WERI-Rb-1 (cell line): Measurements from ENCODE around the gene TMEM205.

Experiments used
- DNase-seq: peaks from one replicate; pipeline ENCODE4 v3.0.0-alpha.2; 2020
- H3K27ac ChIP-seq: fragments of 250-450 bp; sonication (Bioruptor Pico); 2 replicates; pipeline ENCODE4 v1.5.1; 2020; ENCODE audit warnings: mild to moderate bottlenecking, moderate library complexity
- H3K27me3 ChIP-seq: fragments of 250-450 bp; sonication (Bioruptor Pico); 2 replicates; pipeline ENCODE4 v1.5.1; 2021; ENCODE audit warnings: mild to moderate bottlenecking, low read depth, moderate library complexity; ENCODE audit not compliant: insufficient read depth, severe bottlenecking
- H3K36me3 ChIP-seq: fragments of 250-450 bp; sonication (Bioruptor Pico); 2 replicates; pipeline ENCODE4 v1.5.1; 2020; ENCODE audit warnings: mild to moderate bottlenecking, moderate library complexity
- H3K4me3 ChIP-seq: 2 replicates; pipeline ENCODE4 v1.5.1; 2011; ENCODE audit warnings: low read depth, mild to moderate bottlenecking, control low read depth, low read length
- H3K9me3 ChIP-seq: fragments of 250-450 bp; sonication (Bioruptor Pico); 2 replicates; pipeline ENCODE4 v1.5.1; 2021; ENCODE audit warnings: mild to moderate bottlenecking, moderate library complexity; ENCODE audit not compliant: severe bottlenecking
- CTCF ChIP-seq: IDR thresholded peaks from 2 replicates; pipeline ENCODE4 v1.5.1; 2011; ENCODE audit warnings: low read depth, mild to moderate bottlenecking, control low read depth, inconsistent platforms, low read length

TMEM205 gene

DNA sequence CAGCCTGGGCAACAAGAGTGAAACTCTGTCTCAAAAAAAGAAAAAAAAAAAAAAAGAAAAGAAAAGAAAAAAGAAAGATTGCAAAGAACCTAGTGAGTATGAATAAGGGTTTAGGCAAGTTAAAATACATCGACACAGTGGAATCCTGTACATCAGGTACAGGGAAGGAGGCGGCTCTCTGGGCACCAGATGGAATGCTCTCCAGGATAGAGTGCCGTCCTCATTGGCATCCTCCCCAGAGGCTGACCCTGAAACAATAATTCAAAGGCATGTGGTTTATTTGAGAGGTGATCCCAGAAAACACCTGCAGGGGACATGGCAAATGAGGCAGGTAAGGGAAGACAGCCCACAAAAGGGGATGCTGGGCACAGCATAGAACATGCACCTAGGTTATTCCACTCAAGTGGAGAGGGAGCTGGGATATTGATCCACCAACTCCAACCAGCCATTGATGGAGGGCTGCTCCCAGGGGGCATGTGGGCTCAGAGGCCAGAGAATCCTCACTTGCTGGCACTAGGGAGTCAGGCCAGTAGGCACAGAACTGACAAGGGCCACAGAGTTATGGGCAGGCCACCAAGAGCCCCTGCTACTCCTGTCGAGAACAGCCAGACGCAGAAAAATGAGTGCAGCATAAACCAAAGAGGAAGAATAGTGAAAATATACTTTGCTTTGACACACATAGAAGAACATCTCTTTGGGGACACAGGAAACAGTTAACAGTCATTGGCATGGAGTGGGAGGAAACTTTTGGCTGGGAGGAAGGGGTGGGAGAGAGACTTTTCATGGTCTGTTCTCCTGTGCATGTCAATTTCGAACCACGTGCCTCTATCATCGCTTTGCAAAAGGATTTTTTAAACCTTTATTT, 45.9 kb downstream of the TMEM205 start:
- no peak overlapping the region for H3K27ac ChIP-seq
- H3K9me3 ChIP-seq: peaks cover 4% of the 10 kb centered on the region
- H3K27me3 ChIP-seq: no peaks in the 10 kb centered on the region
- no peaks in the 10 kb centered on the region for H3K36me3 ChIP-seq
- no peak overlapping the region for H3K4me3 ChIP-seq
- no peak for DNase-seq
- no peak for TF ChIP-seq CTCF

DNA sequence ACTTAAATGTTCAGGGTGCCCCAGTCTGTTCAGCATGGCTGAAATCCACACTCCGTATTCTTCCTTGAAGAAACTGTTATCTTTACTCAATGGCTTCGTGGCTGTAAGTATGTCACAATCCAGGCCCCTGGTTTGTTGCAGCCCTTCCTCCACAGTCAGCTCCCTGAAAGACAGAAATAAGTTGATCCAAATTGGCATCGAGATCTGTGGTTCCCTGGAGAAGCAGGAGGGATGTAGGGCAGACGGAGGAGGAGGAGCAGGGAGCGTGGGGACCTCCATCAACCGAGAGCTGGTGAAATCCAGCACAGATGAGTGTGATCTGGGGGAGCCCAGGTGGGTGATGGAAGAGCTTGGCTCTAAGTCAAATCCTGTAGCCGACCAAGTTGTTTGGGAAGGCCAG, 49.8 kb downstream of the TMEM205 start:
- DNase-seq: no peak
- Histone ChIP-seq H3K27me3 (no peaks in the 10 kb centered on the region), H3K36me3 (no peaks in the 10 kb centered on the region), H3K4me3 (no peak overlapping the region), H3K9me3 (peaks cover 4% of the 10 kb centered on the region), H3K27ac (no peak overlapping the region)
- TF ChIP-seq CTCF: no peak

DNA sequence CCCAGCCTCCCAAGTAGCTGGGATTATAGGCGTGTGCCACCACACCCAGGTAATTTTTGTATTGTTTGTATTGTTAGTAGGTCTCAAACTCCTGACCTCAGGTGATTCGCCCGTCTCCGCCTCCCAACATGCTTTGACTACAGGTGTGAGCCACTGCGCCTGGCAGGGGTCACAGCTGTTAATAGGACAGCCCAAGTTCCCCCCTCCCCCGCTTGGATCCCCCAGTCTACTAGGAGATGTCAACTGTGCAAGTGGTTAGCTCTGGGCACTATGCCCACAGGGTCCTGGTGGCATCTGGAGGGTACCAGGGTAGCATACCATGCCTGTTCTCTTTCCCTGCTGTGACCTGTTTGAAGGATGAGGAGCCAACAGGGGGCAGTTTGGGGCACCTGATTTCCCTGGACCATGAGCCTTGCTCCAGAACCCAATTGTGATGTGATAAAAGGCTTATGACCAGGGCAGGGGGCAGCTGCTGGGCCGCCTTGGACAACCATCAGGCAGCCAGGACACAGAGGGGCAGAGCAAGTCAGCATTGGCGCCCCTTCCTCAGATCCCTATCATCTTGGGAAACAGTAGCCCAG, 50.3 kb downstream of the TMEM205 start, which contains the start of gene TSPAN16:
Gene TSPAN16, plus strand, starts transcription at position 496 of the 581 bp plus-strand sequence. CDS start 138 bp downstream, outside the sequence.
- H3K4me3 ChIP-seq: no peak within 1 kb of the TSS
- no peaks in the 10 kb centered on the region for H3K36me3 ChIP-seq
- H3K27ac ChIP-seq: no peak within 1 kb of the TSS
- H3K27me3 ChIP-seq: no peaks in the 10 kb centered on the region
- H3K9me3 ChIP-seq: peaks cover under 1% of the 10 kb centered on the region
- DNase-seq: no peak
- TF ChIP-seq CTCF: peak; percentile 23; the same call in 1 of the 2 replicates

DNA sequence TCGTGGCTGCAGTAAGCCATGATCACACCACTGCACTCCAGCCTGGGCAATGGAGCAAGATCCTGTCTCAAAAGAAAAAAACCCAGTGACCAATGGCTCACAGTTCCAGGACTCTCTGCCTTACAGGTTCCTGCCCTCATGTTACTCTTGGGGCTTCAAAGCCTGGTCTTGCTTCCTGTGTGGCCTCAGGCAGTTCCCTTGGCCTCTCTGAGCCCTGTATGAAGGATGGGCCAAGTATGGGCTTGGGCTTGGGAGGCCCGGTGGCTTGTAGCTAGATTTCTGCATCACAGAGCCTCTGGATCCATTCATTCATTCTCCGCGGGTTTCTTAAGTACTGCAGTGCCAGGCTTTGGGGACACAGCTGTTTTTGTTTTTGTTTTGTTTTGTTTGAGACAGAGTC, 50.9 kb downstream of the TMEM205 start:
- Histone ChIP-seq H3K9me3 (no peaks in the 10 kb centered on the region), H3K36me3 (no peaks in the 10 kb centered on the region), H3K4me3 (no peak overlapping the region), H3K27me3 (no peaks in the 10 kb centered on the region), H3K27ac (no peak overlapping the region)
- no peak for DNase-seq
- no peak for TF ChIP-seq CTCF

GRCh38 chr19:11293433-11294389, 52.4 kb downstream of the TMEM205 start:
- peak overlapping the region; percentile 29 for H3K4me3 ChIP-seq
- no peaks in the 10 kb centered on the region for H3K36me3 ChIP-seq
- H3K27ac ChIP-seq: peak overlapping the region; percentile 27; the same call in 1 of the 2 replicates
- peak; percentile 95 for DNase-seq
- H3K27me3 ChIP-seq: no peaks in the 10 kb centered on the region
- H3K9me3 ChIP-seq: no peaks in the 10 kb centered on the region
- TF ChIP-seq CTCF: peak; percentile 94
